ENCODE results near the gene TMEM182. TPM values are rescaled to one million over a fixed set of nuclear protein-coding genes. Genes with fewer than 3 reads are reported as not detected.

Gene TMEM182
- total RNA-seq, 1 donor from 2014 or later = 4.2 TPM

GRCh38 chr2:102768253-102768652 lies 6.4 kb downstream of the TMEM182 start:
- no peaks in the 10 kb centered on the region for H3K9me3 Mint-ChIP-seq (ENCODE audit: low read depth)
- no peak overlapping the region for H3K4me3 Mint-ChIP-seq (ENCODE audit: unreplicated experiment)
- peaks cover 7% of the 10 kb centered on the region for H3K36me3 Mint-ChIP-seq (ENCODE audit: low read depth)
- H3K27me3 Mint-ChIP-seq (ENCODE audit: low read depth) = no peaks in the 10 kb centered on the region
- H3K27ac Mint-ChIP-seq (ENCODE audit: unreplicated experiment) = no peak overlapping the region
- no peak for DNase-seq (ENCODE audit: low spot score)
- peaks cover 9% of the 10 kb centered on the region for H3K4me1 Mint-ChIP-seq (ENCODE audit: low read depth)
- TF ChIP-seq CTCF (IDR thresholded peaks at IDR 0.05) = no peak

GRCh38 chr2:102768892-102769291 lies 7.1 kb downstream of the TMEM182 start:
- H3K4me1 Mint-ChIP-seq (ENCODE audit: low read depth) = peaks cover 9% of the 10 kb centered on the region
- H3K36me3 Mint-ChIP-seq (ENCODE audit: low read depth) = peaks cover 7% of the 10 kb centered on the region
- no peaks in the 10 kb centered on the region for H3K9me3 Mint-ChIP-seq (ENCODE audit: low read depth)
- no peak overlapping the region for H3K4me3 Mint-ChIP-seq (ENCODE audit: unreplicated experiment)
- DNase-seq (ENCODE audit: low spot score) = no peak
- no peak overlapping the region for H3K27ac Mint-ChIP-seq (ENCODE audit: unreplicated experiment)
- no peak for TF ChIP-seq CTCF (IDR thresholded peaks at IDR 0.05)
- H3K27me3 Mint-ChIP-seq (ENCODE audit: low read depth) = no peaks in the 10 kb centered on the region

- TF ChIP-seq CTCF (IDR thresholded peaks at IDR 0.05) = no peak
- H3K36me3 Mint-ChIP-seq (ENCODE audit: low read depth) = peaks cover 5% of the 10 kb centered on the region
- peaks cover 9% of the 10 kb centered on the region for H3K4me1 Mint-ChIP-seq (ENCODE audit: low read depth)
- no peak overlapping the region for H3K27ac Mint-ChIP-seq (ENCODE audit: unreplicated experiment)
- H3K9me3 Mint-ChIP-seq (ENCODE audit: low read depth) = no peaks in the 10 kb centered on the region
- no peaks in the 10 kb centered on the region for H3K27me3 Mint-ChIP-seq (ENCODE audit: low read depth)
- no peak overlapping the region for H3K4me3 Mint-ChIP-seq (ENCODE audit: unreplicated experiment)
- no peak for DNase-seq (ENCODE audit: low spot score)
Observed at GRCh38 chr2:102770506-102770905, 8.7 kb downstream of the TMEM182 start.

GRCh38 chr2:102771114-102771513 lies 9.3 kb downstream of the TMEM182 start:
- TF ChIP-seq CTCF (IDR thresholded peaks at IDR 0.05) = no peak
- Mint-ChIP-seq H3K27ac (ENCODE audit: unreplicated experiment) (no peak overlapping the region), H3K9me3 (ENCODE audit: low read depth) (no peaks in the 10 kb centered on the region), H3K4me1 (ENCODE audit: low read depth) (peaks cover 9% of the 10 kb centered on the region), H3K27me3 (ENCODE audit: low read depth) (no peaks in the 10 kb centered on the region), H3K36me3 (ENCODE audit: low read depth) (peaks cover 5% of the 10 kb centered on the region), H3K4me3 (ENCODE audit: unreplicated experiment) (no peak overlapping the region)
- no peak for DNase-seq (ENCODE audit: low spot score)

GRCh38 chr2:102772659-102773058 lies 10.8 kb downstream of the TMEM182 start:
- TF ChIP-seq CTCF (IDR thresholded peaks at IDR 0.05) = no peak
- Mint-ChIP-seq H3K27me3 (ENCODE audit: low read depth) (no peaks in the 10 kb centered on the region), H3K27ac (ENCODE audit: unreplicated experiment) (no peak overlapping the region), H3K4me3 (ENCODE audit: unreplicated experiment) (no peak overlapping the region), H3K36me3 (ENCODE audit: low read depth) (peaks cover 5% of the 10 kb centered on the region), H3K9me3 (ENCODE audit: low read depth) (no peaks in the 10 kb centered on the region), H3K4me1 (ENCODE audit: low read depth) (peaks cover 9% of the 10 kb centered on the region)
- DNase-seq (ENCODE audit: low spot score) = no peak

All from chondrocyte (in vitro differentiated cells).